GM12878 (cell line): ENCODE measurements around the gene GLI2. TPM values are rescaled to one million over a fixed set of nuclear protein-coding genes. Genes with fewer than 3 reads are reported as not detected.

Source experiments
- ATAC-seq: fragments of 200-7000 bp; cut with Tn5 transposase; 3 replicates; pipeline ENCODE4 v1.9.1; 2020; ENCODE audit warnings: mild to moderate bottlenecking, moderate library complexity
- BruUV-seq: library from RNA; stranded (reverse); fragments of 400-500 nt; replicated peaks from 2 replicates; lab custom pipeline; 2021; lab: Mats Ljungman, UMichigan
- CTCF ChIA-PET: fragments of 300-600 bp; sonication (Branson Sonifier 250); formaldehyde crosslinking; extraction: SDS; loops from one replicate; lab custom pipeline; 2021; ENCODE audit warnings: inconsistent platforms; lab: Yijun Ruan, JAX
- POLR2A ChIA-PET: fragments of 350-600 bp; formaldehyde crosslinking; extraction: SDS; loops from one replicate; lab custom pipeline; 2021; ENCODE audit warnings: inconsistent platforms; lab: Charles Lee
- RAD21 ChIA-PET: fragments of 300-600 bp; sonication (Branson Sonifier 250); formaldehyde crosslinking; loops from one replicate; lab custom pipeline; 2023; ENCODE audit warnings: antibody characterized with exemption; ENCODE audit not compliant: unreplicated experiment; lab: Charles Lee
- SMC1A ChIA-PET: fragments of 300-600 bp; sonication (Branson Sonifier 250); formaldehyde crosslinking; loops from one replicate; lab custom pipeline; 2023; ENCODE audit not compliant: unreplicated experiment, uncharacterized antibody; lab: Charles Lee
- DNase-seq: peaks from one replicate; pipeline ENCODE4 v3.0.0-alpha.2; 2011; ENCODE audit warnings: low read depth, low spot score
- FAIRE-seq: peaks from 3 replicates; lab custom pipeline; 2011; peaks lifted over from hg19 to GRCh38; lab: Jason Lieb, UNC
- H2AFZ ChIP-seq: 2 replicates; pipeline ENCODE4 v1.6.0; 2011; ENCODE audit warnings: low read depth, low read length, control low read depth; ENCODE audit not compliant: control insufficient read depth
- H3K27ac ChIP-seq: 2 replicates; pipeline ENCODE4 v1.5.1; 2011; ENCODE audit warnings: control low read depth; ENCODE audit not compliant: control insufficient read depth, insufficient read depth
- H3K27me3 ChIP-seq, 2 experiments: replicated peaks in 1 of 2; 2 replicates each; pipeline versions ENCODE4 v1.6.0 to v1.6.1; 2011; ENCODE audit warnings: low read length in 1 of 2; ENCODE audit not compliant: control insufficient read depth in 2 of 2, insufficient read depth in 2 of 2
- H3K36me3 ChIP-seq, 2 experiments: 2 replicates each; pipeline ENCODE4 v1.5.1; 2011; ENCODE audit warnings: low read length in 1 of 2; ENCODE audit not compliant: control insufficient read depth in 2 of 2, insufficient read depth in 2 of 2
- H3K4me1 ChIP-seq: 2 replicates; pipeline ENCODE4 v1.6.1; 2011; ENCODE audit warnings: mild to moderate bottlenecking, low read length, moderate library complexity, mixed read lengths; ENCODE audit not compliant: control insufficient read depth, insufficient read depth
- H3K4me2 ChIP-seq: 2 replicates; pipeline ENCODE4 v1.6.0; 2011; ENCODE audit warnings: control low read depth; ENCODE audit not compliant: control insufficient read depth, insufficient read depth
- H3K4me3 ChIP-seq: fragments of 200-600 bp; sonication (generic); 2 replicates; pipeline ENCODE4 v1.5.1; 2016
- H3K79me2 ChIP-seq: 2 replicates; pipeline ENCODE4 v1.6.0; 2011; ENCODE audit warnings: low read length; ENCODE audit not compliant: control insufficient read depth, insufficient read depth
- H3K9ac ChIP-seq: 2 replicates; pipeline ENCODE4 v1.8.0; 2011; ENCODE audit warnings: low read length, control low read depth, mixed read lengths; ENCODE audit not compliant: control insufficient read depth, insufficient read depth
- H3K9me3 ChIP-seq: replicated peaks from 3 replicates; pipeline ENCODE4 v1.5.1; 2011; ENCODE audit warnings: mild to moderate bottlenecking, low read length; ENCODE audit not compliant: control insufficient read depth, insufficient read depth
- H4K20me1 ChIP-seq: 2 replicates; pipeline ENCODE4 v1.6.0; 2011; ENCODE audit not compliant: control insufficient read depth, insufficient read depth
- ATF2 ChIP-seq: IDR thresholded peaks from 2 replicates; pipeline ENCODE4 v1.6.1; 2012; ENCODE audit warnings: low read length, inconsistent platforms
- DPF2 ChIP-seq: fragments of 450-650 bp; IDR thresholded peaks from 2 replicates; pipeline ENCODE4 v1.6.1; 2017; ENCODE audit warnings: mild to moderate bottlenecking
- E2F4 ChIP-seq: IDR thresholded peaks from 2 replicates; pipeline ENCODE4 v1.6.1; 2012; ENCODE audit warnings: low read depth, low read length, improper control_type of control experiment
- EZH2 ChIP-seq: IDR thresholded peaks from 2 replicates; pipeline ENCODE4 v1.6.1; 2012; ENCODE audit warnings: low read depth, mild to moderate bottlenecking, control low read depth, inconsistent platforms, low read length, borderline replicate concordance; ENCODE audit not compliant: control insufficient read depth
- FOS ChIP-seq: IDR thresholded peaks from 3 replicates; pipeline ENCODE4 v1.6.1; 2011; ENCODE audit warnings: borderline replicate concordance; ENCODE audit not compliant: insufficient read length; ENCODE audit errors: extremely low read depth
- FOXM1 ChIP-seq: IDR thresholded peaks from 2 replicates; pipeline ENCODE4 v1.6.1; 2012; ENCODE audit warnings: low read depth, mild to moderate bottlenecking, inconsistent platforms, low read length, moderate library complexity
- HCFC1 ChIP-seq: fragments of 150-350 bp; IDR thresholded peaks from 2 replicates; pipeline ENCODE4 v1.6.1; 2014; ENCODE audit warnings: low read length
- HDAC2 ChIP-seq: fragments of 200-600 bp; sonication (generic); IDR thresholded peaks from 2 replicates; pipeline ENCODE4 v1.6.1; 2017
- JUNB ChIP-seq: IDR thresholded peaks from 2 replicates; pipeline ENCODE4 v1.6.1; 2016; ENCODE audit warnings: antibody characterized with exemption, mild to moderate bottlenecking
- MYC ChIP-seq: IDR thresholded peaks from 2 replicates; pipeline ENCODE4 v1.6.1; 2011; ENCODE audit warnings: mild to moderate bottlenecking, low read length, moderate library complexity, inconsistent platforms; ENCODE audit not compliant: insufficient read depth, insufficient replicate concordance, insufficient read length, severe bottlenecking
- NBN ChIP-seq: fragments of 450-650 bp; IDR thresholded peaks from 2 replicates; pipeline ENCODE4 v1.6.1; 2016
- NFXL1 ChIP-seq: fragments of 450-650 bp; IDR thresholded peaks from 2 replicates; pipeline ENCODE4 v1.6.1; 2017; ENCODE audit warnings: antibody characterized with exemption, mild to moderate bottlenecking, borderline replicate concordance
- RELA ChIP-seq: fragments of 450-650 bp; IDR thresholded peaks from 2 replicates; pipeline ENCODE4 v1.8.0; 2014; ENCODE audit warnings: borderline replicate concordance; ENCODE audit not compliant: partially characterized antibody
- RUNX3 ChIP-seq: IDR thresholded peaks from 2 replicates; pipeline ENCODE4 v1.6.1; 2012; ENCODE audit warnings: low read length, inconsistent platforms
- SPI1 ChIP-seq: IDR thresholded peaks from 2 replicates; pipeline ENCODE4 v1.6.1; 2011; ENCODE audit warnings: low read depth, mild to moderate bottlenecking, low read length, moderate library complexity, borderline replicate concordance; ENCODE audit not compliant: insufficient read depth
- YBX1 ChIP-seq: fragments of 450-650 bp; IDR thresholded peaks from 2 replicates; pipeline ENCODE4 v1.6.1; 2016; ENCODE audit warnings: antibody characterized with exemption
- YY1 ChIP-seq: IDR thresholded peaks from 2 replicates; pipeline ENCODE4 v1.6.1; 2011; ENCODE audit warnings: low read depth, mild to moderate bottlenecking, low read length
- ZNF24 ChIP-seq: fragments of 450-650 bp; IDR thresholded peaks from 2 replicates; pipeline ENCODE4 v1.6.1; 2017; ENCODE audit warnings: antibody characterized with exemption, mild to moderate bottlenecking
- WGBS: methylation state at CpG from one replicate; pipeline ENCODE4 v1.1.6; 2016; ENCODE audit warnings: low lambda C conversion rate; ENCODE audit not compliant: insufficient replicate concordance, insufficient coverage; ENCODE audit errors: missing lambda C conversion rate; 5-methylcytosine and 5-hydroxymethylcytosine counted together
- in situ Hi-C: fragments of 300-500 bp; cut with MboI; formaldehyde crosslinking; loops from 9 replicates; pipeline ENCODE4 v1.14.3; 2018; ENCODE audit warnings: mixed read lengths
- intact Hi-C: fragments of 100-400 bp; cut with micrococcal nuclease; formaldehyde crosslinking; loops from one replicate; pipeline ENCODE4 v1.14.2; 2022; ENCODE audit not compliant: unreplicated experiment
- polyA plus RNA-seq, 11 experiments: library from polyadenylated mRNA; depleted of rRNA in 4 of 11; unstranded in 6 of 11; stranded (reverse) in 5 of 11; fragments of >200 nt; fragmentation: Nextera tagmentation in 4 of 11; fragmentation: Illumina TruSeq in 1 of 11; extraction: Ambion mirVana in 4 of 11; extraction: Trizol in 1 of 11; gene quantifications; 1 replicate in 1 of 11; 2 replicates in 10 of 11; pipeline versions ENCODE4 v1.2.1 to v1.2.3, GENCODE V29; 2011 to 2016; ENCODE audit warnings: inconsistent platforms in 2 of 11, missing spikeins in 2 of 11, low read depth in 1 of 11
- total RNA-seq, 4 experiments: library from RNA; depleted of rRNA in 3 of 4; stranded (reverse); fragments of >200 nt in 3 of 4; fragmentation: Illumina TruSeq in 1 of 4; extraction: Trizol in 1 of 4; gene quantifications; 2 replicates each; pipeline versions ENCODE4 v1.2.1 to v1.2.3, GENCODE V29; 2013 to 2021

The GLI2 gene
- total and polyA plus RNA-seq, 10 of the 15 experiments (the other 5 are each of a cell fraction or from before 2014, with no cell fraction given) = 0.01 TPM; not detected in 9

DNA sequence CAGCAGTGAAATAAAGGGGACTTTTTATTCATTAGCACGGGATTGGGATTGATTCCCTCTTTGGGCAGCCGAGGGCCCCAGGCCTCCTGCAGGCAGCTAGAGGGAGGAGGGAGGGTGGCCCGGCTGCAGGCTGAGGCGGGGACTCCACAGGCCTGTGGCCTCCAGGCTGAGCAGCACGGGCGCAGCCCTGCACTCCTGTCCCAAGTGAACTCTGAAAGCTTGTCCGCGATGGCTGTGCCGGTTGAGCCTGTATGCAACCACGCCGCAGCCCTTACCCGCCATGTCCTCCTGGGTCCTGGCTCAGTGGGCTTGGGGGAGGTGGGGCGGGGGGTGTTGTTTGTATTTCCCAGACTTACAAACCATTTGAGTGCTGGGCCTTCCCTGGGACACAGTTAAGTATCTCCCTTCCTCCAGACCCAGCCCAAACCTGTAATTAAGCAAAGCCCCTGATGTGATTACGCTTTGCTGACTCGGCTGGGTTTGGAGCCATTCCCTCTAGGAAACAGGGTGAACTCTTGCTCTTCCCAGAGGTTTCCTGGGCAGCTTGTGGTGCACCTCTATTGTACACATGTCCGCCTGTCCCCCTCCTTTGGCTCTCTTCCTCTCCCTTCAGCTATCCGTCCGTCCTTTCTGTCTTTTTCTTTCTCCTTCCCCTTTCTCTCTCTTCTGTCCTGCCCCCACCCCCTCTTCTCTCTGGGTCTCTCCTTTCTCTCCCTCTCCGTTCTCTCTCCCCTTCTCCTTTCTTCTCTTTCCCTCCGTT lies 5.3 kb downstream of the GLI2 start:
- no peaks in the 10 kb centered on the region for H4K20me1 ChIP-seq
- peaks cover 21 to 24% of the 10 kb centered on the region in 2 experiments for H3K27me3 ChIP-seq
- no peak for TF ChIP-seq HDAC2
- TF ChIP-seq E2F4 = no peak
- no peak for TF ChIP-seq RELA
- no peak for TF ChIP-seq HCFC1
- no peak for TF ChIP-seq ATF2
- TF ChIP-seq FOXM1 = no peak
- no peak for TF ChIP-seq JUNB
- TF ChIP-seq NBN = no peak
- TF ChIP-seq FOS = no peak
- no peak for TF ChIP-seq MYC
- TF ChIP-seq YBX1 = no peak
- no peak for TF ChIP-seq ZNF24
- no peak for TF ChIP-seq SPI1
- TF ChIP-seq RUNX3 = no peak
- TF ChIP-seq YY1 = no peak
- no peak for TF ChIP-seq NFXL1
- no peak for TF ChIP-seq EZH2
- TF ChIP-seq DPF2 = no peak
- no peak overlapping the region for H3K4me3 ChIP-seq
- SMC1A ChIA-PET = interaction anchor here (0.6 kb wide), 1 partner anchor 562 kb away, joined by 3 read pairs; no protein-coding TSS in a partner anchor
- no TSS peak for BruUV-seq
- CTCF ChIA-PET = interaction anchor here (0.8 kb wide), 1 partner anchor 31 kb away, joined by 6 read pairs; no protein-coding TSS in a partner anchor
- H3K4me2 ChIP-seq = no peak overlapping the region
- H3K27ac ChIP-seq = no peak overlapping the region
- RAD21 ChIA-PET = no interaction called here
- no peaks in the 10 kb centered on the region for H3K79me2 ChIP-seq
- no peaks in the 10 kb centered on the region for H3K36me3 ChIP-seq
- FAIRE-seq (no peak), DNase-seq (no peak), ATAC-seq (no peak)
- 44% methylated on average over 15 of the region's 20 CpGs for WGBS
- no peak overlapping the region for H3K9ac ChIP-seq
- in situ Hi-C loops (no loop called here), intact Hi-C loops (no loop called here)
- H2AFZ ChIP-seq = no peak overlapping the region
- H3K4me1 ChIP-seq = no peaks in the 10 kb centered on the region
- POLR2A ChIA-PET = no interaction called here
- no peaks in the 10 kb centered on the region for H3K9me3 ChIP-seq
